Measurements from ENCODE around the gene INSR.

DNA sequence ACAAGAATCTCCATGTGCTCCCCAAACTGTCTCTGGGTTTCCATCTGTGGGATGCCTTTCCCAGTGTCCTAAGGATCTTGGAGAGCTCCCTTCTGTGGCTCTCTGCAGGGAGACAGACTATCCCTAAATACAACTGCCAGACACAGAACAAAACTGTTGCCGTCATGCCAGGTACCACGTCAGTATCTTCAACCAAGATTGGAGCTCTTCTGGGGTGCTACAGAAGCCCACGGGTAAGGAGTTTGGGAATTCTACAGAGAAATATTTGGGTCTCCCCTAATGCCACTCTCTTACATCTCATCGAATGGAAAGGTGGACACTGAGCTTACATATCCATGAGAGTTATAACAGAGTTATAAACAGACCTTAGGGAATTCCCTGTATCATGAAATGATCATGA, 230.9 kb downstream of the INSR start:
- TF ChIP-seq, protein P1, sequence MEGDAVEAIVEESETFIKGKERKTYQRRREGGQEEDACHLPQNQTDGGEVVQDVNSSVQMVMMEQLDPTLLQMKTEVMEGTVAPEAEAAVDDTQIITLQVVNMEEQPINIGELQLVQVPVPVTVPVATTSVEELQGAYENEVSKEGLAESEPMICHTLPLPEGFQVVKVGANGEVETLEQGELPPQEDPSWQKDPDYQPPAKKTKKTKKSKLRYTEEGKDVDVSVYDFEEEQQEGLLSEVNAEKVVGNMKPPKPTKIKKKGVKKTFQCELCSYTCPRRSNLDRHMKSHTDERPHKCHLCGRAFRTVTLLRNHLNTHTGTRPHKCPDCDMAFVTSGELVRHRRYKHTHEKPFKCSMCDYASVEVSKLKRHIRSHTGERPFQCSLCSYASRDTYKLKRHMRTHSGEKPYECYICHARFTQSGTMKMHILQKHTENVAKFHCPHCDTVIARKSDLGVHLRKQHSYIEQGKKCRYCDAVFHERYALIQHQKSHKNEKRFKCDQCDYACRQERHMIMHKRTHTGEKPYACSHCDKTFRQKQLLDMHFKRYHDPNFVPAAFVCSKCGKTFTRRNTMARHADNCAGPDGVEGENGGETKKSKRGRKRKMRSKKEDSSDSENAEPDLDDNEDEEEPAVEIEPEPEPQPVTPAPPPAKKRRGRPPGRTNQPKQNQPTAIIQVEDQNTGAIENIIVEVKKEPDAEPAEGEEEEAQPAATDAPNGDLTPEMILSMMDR (IDR thresholded peaks at IDR 0.05), result no peak
- no peak for TF ChIP-seq POLR2A (IDR thresholded peaks at IDR 0.05)
